ENCODE results near the gene DHRS12. TPM values are rescaled to one million over a fixed set of nuclear protein-coding genes. Genes with fewer than 3 reads are reported as not detected.

DHRS12 gene
- total and polyA plus RNA-seq, 12 donors = 4.3 to 33.9 (median 11.6) TPM

- no peak for DNase-seq
- no peak overlapping the region for H3K4me3 ChIP-seq
- intact Hi-C loops (cut with DNase I) = loop anchor here in 1 of 2 donors (10.0 kb wide), 1 partner anchor 342 kb away; no protein-coding TSS in a partner anchor
- no peaks in the 10 kb centered on the region for H3K27me3 ChIP-seq
- TF ChIP-seq CTCF (IDR thresholded peaks at IDR 0.05) (no peak), POLR2A (IDR thresholded peaks at IDR 0.05) (no peak)
- H3K9me3 ChIP-seq (replicated peaks in 1 of 3) = no peaks in the 10 kb centered on the region
- peaks cover 0 to 20% of the 10 kb centered on the region in 2 donors for H3K4me1 ChIP-seq (replicated peaks in 1 of 2)
- WGBS, 4 donors = 72 to 80% (median 75%) methylated on average over 10 of the region's 10 CpGs
- H3K27ac ChIP-seq = peak overlapping the region in 2 of 5 donors; percentile 51 to 52
- H3K36me3 ChIP-seq (replicated peaks in 1 of 2) = no peaks in the 10 kb centered on the region
Observed at GRCh38 chr13:51786425-51787265, 17.3 kb downstream of the DHRS12 start.

- TF ChIP-seq POLR2A (IDR thresholded peaks at IDR 0.05) = no peak
- no peak for TF ChIP-seq CTCF (IDR thresholded peaks at IDR 0.05)
- Histone ChIP-seq H3K27me3 (no peaks in the 10 kb centered on the region), H3K36me3 (replicated peaks in 1 of 2) (no peaks in the 10 kb centered on the region), H3K27ac (peak overlapping the region in 2 of 5 donors; percentile 30 to 52), H3K4me1 (replicated peaks in 1 of 2) (peaks cover 0 to 20% of the 10 kb centered on the region in 2 donors), H3K4me3 (no peak overlapping the region), H3K9me3 (replicated peaks in 1 of 3) (no peaks in the 10 kb centered on the region)
- 39 to 71% (median 60%) methylated on average over 10 to 12 of the region's 12 CpGs for WGBS, 4 donors
- peak in 2 of 7 donors; percentile 19 to 95 for DNase-seq
- intact Hi-C loops (cut with DNase I) = loop anchor here in 1 of 2 donors (10.0 kb wide), 1 partner anchor 341 kb away; no protein-coding TSS in a partner anchor
Observed at GRCh38 chr13:51785712-51786424, 18.1 kb downstream of the DHRS12 start.

GRCh38 chr13:51784097-51784496, 19.9 kb downstream of the DHRS12 start:
- no peak for TF ChIP-seq CTCF (IDR thresholded peaks at IDR 0.05)
- TF ChIP-seq POLR2A (IDR thresholded peaks at IDR 0.05) = no peak
- no peak for DNase-seq
- no peak overlapping the region for H3K4me3 ChIP-seq
- intact Hi-C loops (cut with DNase I) = loop anchor here in 1 of 2 donors (10.0 kb wide), 1 partner anchor 339 kb away; no protein-coding TSS in a partner anchor
- no peaks in the 10 kb centered on the region for H3K27me3 ChIP-seq
- H3K4me1 ChIP-seq (replicated peaks in 1 of 2) = peaks cover 0 to 30% of the 10 kb centered on the region in 2 donors
- no peaks in the 10 kb centered on the region for H3K36me3 ChIP-seq (replicated peaks in 1 of 2)
- H3K27ac ChIP-seq = peak overlapping the region in 1 of 5 donors; percentile 10
- H3K9me3 ChIP-seq (replicated peaks in 1 of 3) = no peaks in the 10 kb centered on the region
- WGBS, 4 donors = 92 to 100% (median 96%) methylated on average over 1 of the region's 1 CpG

Measured in adrenal gland (tissue), 12 donors.